ENCODE measurements around the gene PALM3.
A peak's percentile ranks its signal among the peaks of the same experiment; 100 is the strongest.

Gene PALM3

DNA sequence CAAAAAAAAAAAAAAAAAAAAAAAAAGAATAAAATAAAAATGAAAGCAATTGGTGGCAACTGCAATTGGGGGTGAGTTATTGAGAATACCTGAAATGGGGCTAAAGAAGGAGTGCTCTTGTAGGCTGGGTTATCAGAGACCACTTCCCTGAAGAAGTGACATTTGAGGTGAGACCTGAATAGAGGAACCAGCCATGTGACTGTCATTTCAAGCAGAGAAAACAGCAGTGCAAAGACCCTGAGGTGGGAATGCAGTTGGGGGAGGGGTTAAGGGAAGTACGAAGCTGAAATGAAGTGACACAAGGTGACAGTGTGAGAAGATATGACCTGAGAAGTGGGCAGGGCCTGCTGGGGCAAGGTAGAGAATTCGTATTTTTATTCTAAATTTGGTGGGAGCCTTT lies 4.3 kb upstream of the PALM3 start:
- Histone ChIP-seq H3K4me3 (ENCODE audit: low read depth, low read length) (no peak overlapping the region), H3K27me3 (ENCODE audit: insufficient read depth, low read depth, severe bottlenecking) (no peaks in the 10 kb centered on the region), H3K36me3 (no peaks in the 10 kb centered on the region), H3K9me3 (ENCODE audit: severe bottlenecking) (no peaks in the 10 kb centered on the region), H3K27ac (no peak overlapping the region)
- TF ChIP-seq CTCF (IDR thresholded peaks at IDR 0.05; ENCODE audit: low read depth, low read length) = no peak
- no peak for DNase-seq

GRCh38 chr19:14063105-14063504 lies 1.2 kb upstream of the PALM3 start:
- TF ChIP-seq CTCF (IDR thresholded peaks at IDR 0.05; ENCODE audit: low read depth, low read length) = no peak
- H3K36me3 ChIP-seq = no peaks in the 10 kb centered on the region
- no peak for DNase-seq
- no peak overlapping the region for H3K4me3 ChIP-seq (ENCODE audit: low read depth, low read length)
- H3K27me3 ChIP-seq (ENCODE audit: insufficient read depth, low read depth, severe bottlenecking) = no peaks in the 10 kb centered on the region
- H3K27ac ChIP-seq = no peak overlapping the region
- H3K9me3 ChIP-seq (ENCODE audit: severe bottlenecking) = no peaks in the 10 kb centered on the region

DNA sequence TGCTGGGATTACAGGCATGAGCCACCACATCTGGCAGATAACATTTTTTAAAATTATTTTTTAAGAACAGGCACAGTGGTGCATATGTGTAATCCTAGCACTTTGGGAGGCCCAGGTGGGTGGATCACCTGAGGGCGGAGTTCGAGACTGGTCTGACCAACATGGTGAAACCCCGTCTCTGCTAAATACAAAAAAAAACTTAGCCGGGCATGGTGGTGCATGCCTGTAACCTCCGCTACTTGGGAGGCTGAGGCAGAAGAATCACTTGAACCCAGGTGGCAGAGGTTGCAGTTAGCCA lies 631 bp upstream of the PALM3 start:
- Histone ChIP-seq H3K27me3 (ENCODE audit: insufficient read depth, low read depth, severe bottlenecking) (no peaks in the 10 kb centered on the region), H3K36me3 (no peaks in the 10 kb centered on the region), H3K27ac (no peak overlapping the region), H3K9me3 (ENCODE audit: severe bottlenecking) (no peaks in the 10 kb centered on the region), H3K4me3 (ENCODE audit: low read depth, low read length) (no peak overlapping the region)
- no peak for TF ChIP-seq CTCF (IDR thresholded peaks at IDR 0.05; ENCODE audit: low read depth, low read length)
- no peak for DNase-seq

- no peak overlapping the region for H3K27ac ChIP-seq
- TF ChIP-seq CTCF (IDR thresholded peaks at IDR 0.05; ENCODE audit: low read depth, low read length) = no peak
- no peaks in the 10 kb centered on the region for H3K36me3 ChIP-seq
- H3K9me3 ChIP-seq (ENCODE audit: severe bottlenecking) = no peaks in the 10 kb centered on the region
- H3K4me3 ChIP-seq (ENCODE audit: low read depth, low read length) = no peak overlapping the region
- H3K27me3 ChIP-seq (ENCODE audit: insufficient read depth, low read depth, severe bottlenecking) = no peaks in the 10 kb centered on the region
- DNase-seq = no peak
Observed at GRCh38 chr19:14061081-14061749, 661 bp downstream of the PALM3 start.

DNA sequence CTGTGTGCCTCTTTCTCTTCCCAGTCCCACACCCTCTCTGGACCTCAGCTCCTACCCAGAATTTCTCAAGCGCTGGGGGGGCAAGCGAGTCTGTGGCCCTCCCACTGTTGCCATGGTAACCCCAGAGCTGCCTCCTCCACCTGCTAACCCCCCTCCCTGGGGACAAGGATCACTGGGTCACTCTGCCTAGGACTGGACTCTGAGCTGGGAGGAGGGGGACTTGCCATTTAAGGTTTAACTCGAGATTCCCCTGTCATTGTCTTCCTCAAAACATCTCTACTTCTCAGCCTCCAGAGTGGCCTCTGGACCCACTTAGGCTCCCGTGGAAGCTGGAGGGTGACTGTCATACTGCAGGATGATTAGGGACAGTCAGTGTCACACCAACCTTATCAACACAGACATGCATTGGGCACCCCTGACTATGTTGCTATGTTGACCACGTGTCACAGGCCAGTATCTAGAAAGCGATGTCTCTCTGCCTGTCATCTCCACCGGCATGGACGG lies 2.2 kb downstream of the PALM3 start:
- Histone ChIP-seq H3K36me3 (no peaks in the 10 kb centered on the region), H3K9me3 (ENCODE audit: severe bottlenecking) (no peaks in the 10 kb centered on the region), H3K27me3 (ENCODE audit: insufficient read depth, low read depth, severe bottlenecking) (no peaks in the 10 kb centered on the region), H3K4me3 (ENCODE audit: low read depth, low read length) (no peak overlapping the region), H3K27ac (no peak overlapping the region)
- no peak for TF ChIP-seq CTCF (IDR thresholded peaks at IDR 0.05; ENCODE audit: low read depth, low read length)
- no peak for DNase-seq

DNA sequence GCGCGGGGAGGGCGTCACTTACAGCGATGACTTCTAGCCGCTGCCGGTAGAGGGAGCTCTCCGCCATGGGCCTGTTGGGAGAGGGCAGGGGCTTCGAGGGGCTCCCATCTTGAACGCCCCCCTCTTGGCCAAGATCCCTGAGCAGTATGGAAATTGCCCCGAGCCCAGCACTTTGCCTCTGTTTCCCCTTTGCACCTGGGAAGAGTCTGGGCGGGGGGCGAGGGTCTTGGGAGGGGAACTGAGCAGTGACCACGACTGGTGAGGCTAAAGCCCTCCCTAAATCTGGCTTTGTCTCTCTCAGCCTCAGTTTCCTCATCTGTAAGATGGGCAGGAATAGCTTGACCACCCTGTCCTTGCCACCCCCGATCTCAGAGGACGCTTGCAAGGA lies 2.8 kb downstream of the PALM3 start:
- H3K27ac ChIP-seq = no peak overlapping the region
- TF ChIP-seq CTCF (IDR thresholded peaks at IDR 0.05; ENCODE audit: low read depth, low read length) = peak; percentile 84
- no peaks in the 10 kb centered on the region for H3K27me3 ChIP-seq (ENCODE audit: insufficient read depth, low read depth, severe bottlenecking)
- no peaks in the 10 kb centered on the region for H3K36me3 ChIP-seq
- no peak overlapping the region for H3K4me3 ChIP-seq (ENCODE audit: low read depth, low read length)
- no peaks in the 10 kb centered on the region for H3K9me3 ChIP-seq (ENCODE audit: severe bottlenecking)
- DNase-seq = peak; percentile 39

Data from WERI-Rb-1 (cell line).